GM19324 (cell line): ENCODE results near the gene FGR.
"Not testable (repeated sequence)": the region's sequence is repeated elsewhere in the genome, so short reads cannot be mapped to it uniquely, and the experiment has no call there.

Source experiments
- ATAC-seq: cut with Tn5 transposase; IDR thresholded peaks from one replicate; pipeline ENCODE4 v1.9.1; 2021; ENCODE audit warnings: mild to moderate bottlenecking, moderate library complexity; ENCODE audit not compliant: unreplicated experiment, low FRiP score

The FGR gene

DNA sequence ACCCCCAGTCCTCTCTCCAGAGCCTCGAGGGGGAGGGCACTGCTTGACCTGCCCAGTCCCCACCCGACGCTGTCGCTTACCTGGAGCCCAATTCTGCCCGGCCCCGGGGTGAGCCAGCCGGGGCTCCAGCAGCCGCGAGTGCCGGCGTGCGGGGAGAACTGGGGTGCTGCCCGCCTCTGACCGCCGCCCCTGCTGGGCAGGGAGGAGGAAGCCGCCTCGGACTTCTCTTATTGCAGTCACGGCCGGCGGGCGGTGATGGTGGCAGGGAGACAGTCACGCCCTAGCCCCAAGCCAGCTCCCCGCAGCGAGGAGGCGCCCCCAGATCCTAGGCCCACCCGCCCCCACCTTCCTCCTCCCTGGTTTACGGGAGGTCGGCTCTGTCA, at the start of gene FGR:
TSS of gene FGR (minus strand) at position 201 of the 383 bp plus-strand sequence. CDS start 11,269 bp downstream, outside the sequence.
- ATAC-seq = no peak

- ATAC-seq = no peak
These were observed 49.2 kb upstream of the FGR start for GRCh38 chr1:27684176-27684575.

DNA sequence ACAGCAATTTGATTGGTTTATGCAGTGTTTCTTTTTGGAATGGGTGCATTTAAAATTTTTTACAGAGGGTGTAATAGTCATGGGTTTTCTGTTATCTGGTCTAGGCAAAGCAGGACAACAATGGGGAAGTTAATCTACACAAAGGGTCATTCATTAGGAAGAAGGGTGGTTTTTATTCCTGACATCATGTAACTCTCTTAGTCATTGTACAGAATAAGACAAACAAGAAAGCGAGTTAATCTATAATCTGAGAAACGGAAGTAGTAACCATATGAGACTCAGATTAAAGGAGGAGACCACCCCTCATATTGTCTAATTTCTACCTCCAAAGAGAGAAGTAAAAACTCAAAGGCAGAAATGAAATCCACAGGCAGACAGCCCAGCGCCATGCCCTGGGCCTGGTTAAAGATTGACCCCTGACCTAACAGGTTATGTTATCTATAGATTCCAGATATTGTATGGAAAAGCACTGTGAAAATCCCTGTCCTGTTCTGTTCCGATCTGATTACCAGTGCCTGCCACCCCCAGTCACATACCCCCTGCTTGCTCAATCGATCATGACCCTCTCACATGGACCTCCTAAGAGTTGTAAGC, 47.5 kb upstream of the FGR start:
- ATAC-seq = no peak

- not testable (repeated sequence) for ATAC-seq
These were observed 46.6 kb upstream of the FGR start for GRCh38 chr1:27681580-27681979.

DNA sequence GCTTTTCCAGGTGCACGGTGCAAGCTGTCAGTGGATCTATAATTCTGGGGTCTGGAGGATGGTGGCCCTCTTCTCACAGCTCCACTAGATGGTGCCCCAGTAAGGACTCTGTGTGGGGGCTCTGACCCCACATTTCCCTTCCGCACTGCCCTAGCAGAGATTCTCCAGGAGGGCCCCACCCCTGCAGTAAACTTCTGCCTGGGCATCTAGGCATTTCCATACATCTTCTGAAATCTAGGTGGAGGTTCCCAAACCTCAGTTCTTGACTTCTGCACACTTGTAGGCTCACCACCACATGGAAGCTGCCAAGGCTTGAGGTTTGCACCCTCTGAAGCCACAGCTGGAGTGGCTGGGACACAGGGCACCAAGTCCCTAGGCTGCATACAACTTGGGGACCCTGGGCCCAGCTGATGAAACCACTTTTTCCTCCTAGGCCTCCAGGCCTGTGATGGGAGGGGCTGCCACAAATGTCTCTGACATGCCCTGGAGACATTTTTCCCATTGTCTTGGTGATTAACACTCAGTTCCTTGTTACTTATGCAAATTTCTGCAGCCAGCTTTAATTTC, 45.3 kb upstream of the FGR start:
- not testable (repeated sequence) for ATAC-seq

DNA sequence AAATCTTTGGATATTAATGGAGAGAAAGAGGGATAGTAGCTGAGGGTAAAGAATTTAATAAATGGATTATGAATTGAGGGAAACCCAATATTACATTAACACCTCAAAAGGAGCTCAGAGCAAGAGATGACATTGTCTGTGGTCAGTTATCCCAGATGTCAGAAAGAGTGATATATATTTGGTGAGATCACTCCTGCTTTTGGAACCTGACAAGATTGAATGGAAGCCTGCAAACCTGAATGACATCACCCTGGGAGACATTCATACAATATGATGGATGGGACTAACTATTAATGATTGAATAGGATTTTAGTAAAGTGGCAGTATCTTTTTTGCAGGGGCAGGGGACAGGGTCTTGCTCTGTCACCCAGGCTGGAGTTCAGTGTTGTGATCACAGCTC, 43.8 kb upstream of the FGR start:
- no peak for ATAC-seq

DNA sequence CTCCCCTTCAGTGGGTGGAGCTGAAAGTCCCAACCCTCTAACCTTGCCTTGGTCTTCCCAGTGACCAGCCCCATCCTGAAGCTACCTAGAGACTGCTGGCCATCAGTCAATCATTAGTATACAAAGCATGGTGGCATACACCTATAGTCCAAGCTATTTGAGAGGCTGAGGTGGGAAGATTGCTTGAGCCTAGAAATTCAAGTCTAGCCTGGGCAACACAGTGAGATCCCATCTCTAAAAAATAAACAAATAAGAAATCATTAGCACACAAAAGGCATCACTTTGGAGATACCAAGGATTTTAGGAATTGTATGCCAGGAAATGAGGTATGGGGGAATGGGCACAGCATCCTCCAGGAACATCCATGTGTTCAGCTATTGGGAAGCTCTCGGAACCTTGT, 41.4 kb upstream of the FGR start:
- no peak for ATAC-seq

- ATAC-seq = no peak
These were observed 37.7 kb upstream of the FGR start for GRCh38 chr1:27672750-27673112.

DNA sequence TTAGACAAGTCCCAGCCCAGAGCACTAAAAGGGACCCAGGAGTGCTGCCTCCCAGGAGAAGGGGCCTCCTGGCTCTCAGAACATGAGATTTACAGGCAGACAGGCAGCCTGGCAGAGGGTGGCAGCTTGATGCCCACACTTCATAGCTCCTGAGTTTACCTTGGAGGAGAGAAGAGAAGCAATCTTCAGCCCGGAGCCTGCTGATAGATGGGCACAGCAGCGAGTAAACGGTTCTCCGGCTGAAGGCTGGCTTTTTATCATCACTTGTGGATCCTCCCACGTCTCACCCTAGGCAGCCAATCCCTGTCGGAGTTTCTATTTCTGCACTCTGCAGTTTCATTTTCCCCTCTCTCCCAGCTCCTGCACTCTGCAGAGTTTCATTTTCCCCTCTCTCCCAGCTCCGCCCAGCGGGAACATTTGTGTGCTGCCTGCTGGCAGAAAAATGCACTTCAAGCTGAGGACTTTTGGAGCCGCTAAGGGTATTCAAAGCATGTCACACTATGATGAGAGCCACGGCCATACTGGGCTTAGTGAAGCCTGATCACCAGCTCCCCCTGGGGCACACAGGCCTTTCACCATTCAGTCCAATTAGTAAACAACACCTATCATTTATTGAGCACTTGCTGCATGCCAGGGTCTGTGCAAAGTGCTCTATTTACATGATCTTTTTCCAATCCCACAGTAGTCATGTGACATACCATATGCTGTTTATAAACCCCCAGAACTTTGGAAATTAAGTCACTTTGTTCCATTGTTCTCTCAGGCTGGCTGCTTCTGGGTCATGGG, 37.2 kb upstream of the FGR start, which contains the start of gene IFI6:
TSS of gene IFI6 (minus strand) at position 229 of the 786 bp plus-strand sequence. CDS start 2,878 bp downstream, outside the sequence.
- peak; percentile 79 for ATAC-seq

- no peak for ATAC-seq
These were observed 34.9 kb upstream of the FGR start for GRCh38 chr1:27669876-27670275.

GRCh38 chr1:27668808-27669723, 34.1 kb upstream of the FGR start:
- ATAC-seq = no peak

DNA sequence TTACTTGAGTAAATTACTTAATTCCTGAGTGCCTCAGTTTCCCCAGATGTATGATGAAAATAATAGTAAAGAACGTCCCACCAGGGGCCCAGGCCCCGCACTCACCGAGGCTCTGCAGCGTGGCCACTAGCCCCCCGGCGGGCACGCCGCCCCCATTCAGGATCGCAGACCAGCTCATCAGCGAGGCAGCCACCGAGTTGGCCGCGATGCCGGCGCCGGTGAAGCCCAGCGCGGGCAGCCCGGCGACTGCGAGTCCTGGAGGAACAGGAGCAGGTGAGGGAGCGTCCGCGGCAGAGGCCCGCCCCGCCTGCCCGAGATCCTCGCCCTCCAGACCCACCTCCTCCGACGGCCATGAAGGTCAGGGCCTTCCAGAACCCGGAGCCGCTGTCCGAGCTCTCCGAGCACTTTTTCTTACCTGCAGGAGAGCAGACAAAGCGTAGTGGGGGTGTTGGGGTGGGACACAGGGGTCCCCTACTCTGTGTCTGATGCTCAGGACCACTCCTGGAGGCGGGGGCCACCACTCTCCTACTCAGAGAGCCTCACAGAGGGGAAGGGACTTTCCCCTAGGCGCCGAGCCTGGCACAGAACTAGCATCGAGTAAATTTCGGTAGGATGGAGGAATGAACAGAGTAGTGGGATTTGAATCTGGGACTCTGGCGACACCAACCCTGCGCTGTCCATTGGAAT, 33.3 kb upstream of the FGR start:
- ATAC-seq = no peak

DNA sequence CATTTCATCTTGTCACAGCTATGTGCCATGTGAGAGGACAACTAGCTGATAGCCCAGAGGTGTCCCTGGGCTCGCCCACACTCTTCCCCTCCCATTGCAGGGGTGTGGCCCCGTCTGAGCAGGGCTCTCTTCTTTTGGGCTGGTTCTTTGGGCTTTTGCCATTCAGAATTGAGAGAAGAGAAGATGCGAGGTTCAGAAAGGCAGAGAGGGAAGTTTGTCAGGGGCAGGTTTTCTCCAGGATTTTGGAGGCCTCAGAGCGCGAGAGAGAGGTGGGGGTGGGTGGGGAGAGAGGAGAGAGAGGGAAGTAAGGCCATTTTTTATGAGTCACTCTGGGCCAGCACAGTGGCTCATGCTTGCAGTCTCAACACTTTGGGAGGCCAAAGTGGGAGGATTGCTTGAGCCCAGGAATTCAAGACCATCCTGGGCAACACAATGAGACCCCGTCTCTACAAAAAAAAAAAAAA, 31.8 kb upstream of the FGR start:
- ATAC-seq = no peak

DNA sequence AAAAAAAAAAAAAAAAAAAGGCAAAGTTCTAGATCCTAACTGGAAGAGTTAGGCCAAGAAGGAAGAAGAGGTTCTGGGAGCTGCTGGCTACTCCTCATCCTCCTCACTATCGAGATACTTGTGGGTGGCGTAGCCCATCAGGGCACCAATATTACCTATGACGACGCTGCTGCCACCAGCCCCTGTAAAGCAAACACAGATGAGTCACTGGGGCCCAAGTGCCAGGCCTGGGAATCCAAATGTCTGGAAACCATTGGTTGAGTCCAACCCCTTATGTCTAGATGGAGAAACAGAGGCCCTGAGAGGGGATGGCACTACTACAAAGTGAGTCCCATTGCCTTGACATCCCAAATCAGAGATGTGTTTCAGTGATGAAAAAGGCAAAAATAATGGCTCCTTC, 31.3 kb upstream of the FGR start:
- ATAC-seq = no peak

DNA sequence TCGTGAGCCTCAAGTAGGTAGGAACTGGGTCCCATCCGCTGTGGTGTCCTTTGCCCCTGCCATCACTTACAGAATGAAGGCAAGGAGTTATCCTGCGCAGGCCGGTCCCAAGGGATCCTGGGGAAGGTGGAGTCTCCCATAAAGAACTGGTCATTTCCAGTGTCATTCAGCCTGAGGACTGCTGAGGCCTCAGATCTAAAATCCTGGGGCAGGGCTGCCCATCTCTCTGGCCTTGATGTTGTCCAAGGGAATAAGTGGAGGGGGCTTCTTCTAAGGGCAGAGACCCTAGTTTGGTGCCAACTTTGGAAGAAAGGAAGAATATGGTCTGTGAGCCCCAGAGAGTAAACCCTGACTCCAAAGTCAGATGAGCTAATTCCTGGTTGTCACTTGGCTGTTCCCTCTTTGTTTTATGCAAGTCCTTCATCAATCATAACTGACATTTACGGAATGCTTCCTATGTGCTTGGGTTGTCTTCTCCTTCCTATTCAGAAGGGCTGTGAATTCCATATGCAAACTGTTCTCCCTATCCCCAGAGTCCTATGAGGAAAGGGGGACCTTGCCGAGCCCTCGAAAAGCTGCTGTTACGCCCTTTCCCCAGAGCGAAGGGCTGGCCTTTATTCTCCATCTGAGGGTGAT, 30.1 kb upstream of the FGR start:
- no peak for ATAC-seq

GRCh38 chr1:27664291-27664690, 29.3 kb upstream of the FGR start:
- ATAC-seq = no peak

DNA sequence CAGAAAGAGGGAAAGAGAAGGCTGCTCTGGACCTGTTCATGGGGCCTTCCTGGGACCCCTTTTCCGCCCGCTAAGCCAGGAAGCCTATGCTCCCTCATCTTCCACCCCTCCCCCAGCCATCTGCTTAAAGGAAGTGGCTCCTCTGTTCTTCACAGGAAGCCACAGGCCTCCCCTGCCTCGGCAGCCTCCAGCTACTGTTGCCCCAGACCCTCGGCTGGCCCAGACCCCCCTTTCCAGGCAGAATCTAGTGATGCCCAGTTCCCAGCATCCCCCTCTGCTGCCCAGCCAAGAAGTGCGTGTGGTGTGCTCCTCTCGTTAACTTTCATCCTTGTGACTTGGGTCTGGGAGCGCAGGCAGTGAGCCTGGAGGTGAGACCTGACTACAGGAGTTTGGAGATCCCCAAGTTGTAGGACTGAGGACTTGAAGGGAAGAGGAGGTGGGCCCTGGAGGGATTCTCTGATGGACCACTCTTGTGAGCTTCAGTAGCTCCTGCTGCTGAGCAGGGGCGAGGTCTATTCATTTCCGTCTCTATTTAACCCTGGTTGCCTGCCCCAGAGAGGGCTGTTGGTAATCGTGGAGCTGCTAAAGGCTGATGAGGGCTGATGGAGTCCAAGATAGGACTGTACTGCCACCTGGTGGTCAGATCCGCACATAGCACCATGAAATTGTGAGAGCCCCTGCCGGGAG, 27.9 kb upstream of the FGR start:
- ATAC-seq = peak; percentile 23

DNA sequence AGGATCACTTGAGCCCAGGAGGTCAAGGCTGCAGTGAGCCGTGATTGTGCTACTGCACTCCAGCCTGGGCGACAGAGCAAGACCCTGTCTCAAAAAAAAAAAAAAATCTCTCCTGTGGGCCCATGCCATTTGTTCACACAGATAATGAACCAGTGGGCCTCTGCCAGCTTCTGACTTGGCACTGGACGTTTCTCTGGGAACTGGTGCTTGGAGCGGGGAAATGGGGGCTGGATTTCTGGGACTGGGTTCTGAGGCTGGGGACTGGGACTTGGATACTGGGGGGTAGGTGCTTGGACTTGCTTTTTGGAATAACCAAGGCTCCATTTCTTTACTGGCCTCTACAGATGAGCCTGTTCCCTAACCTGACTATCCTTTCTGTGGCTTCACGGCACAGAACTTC, 27.3 kb upstream of the FGR start:
- ATAC-seq = no peak

DNA sequence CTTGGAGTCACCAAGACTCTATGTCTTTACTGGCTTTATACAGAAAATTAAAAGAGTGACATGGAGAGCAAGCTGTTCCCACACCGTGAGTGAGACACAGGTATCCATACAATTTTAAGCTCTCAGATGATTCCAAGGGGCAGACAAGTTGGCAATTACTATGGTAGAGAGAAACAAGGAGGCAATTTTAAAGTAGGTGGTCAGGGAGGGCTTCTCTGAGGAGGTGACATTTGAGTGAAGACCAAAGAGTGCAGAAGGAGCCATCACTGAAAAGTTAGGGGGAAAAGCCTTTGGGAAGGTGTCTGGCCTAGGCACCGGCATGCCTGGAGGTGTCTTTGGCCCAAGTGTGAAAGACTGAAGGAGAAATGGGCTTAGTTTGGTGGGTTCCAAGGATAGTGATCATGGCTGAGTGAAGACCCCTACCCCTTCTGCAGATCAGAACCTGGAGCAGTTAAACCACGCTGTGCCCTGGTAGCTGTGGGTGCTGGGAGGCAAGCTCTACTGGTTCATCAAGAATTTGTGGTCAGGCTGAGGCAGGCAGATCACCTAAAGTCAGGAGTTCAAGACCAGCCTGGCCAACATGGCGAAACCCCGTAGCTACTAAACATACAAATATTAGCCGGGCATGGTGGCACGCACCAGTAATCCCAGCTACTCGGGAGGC, 26.6 kb upstream of the FGR start:
- no peak for ATAC-seq
